DMS53 treated with DMSO at 0.1 percent for 48 hours (cell line): ENCODE data around the gene MYO1D.
"Not testable (repeated sequence)": the region's sequence is repeated elsewhere in the genome, so short reads cannot be mapped to it uniquely, and the experiment has no call there.

Experiments used
- DNase-seq: peaks from one replicate; lab custom pipeline; 2025; ENCODE audit not compliant: unreplicated experiment; lab: John Stamatoyannopoulos, UW

The MYO1D gene

DNA sequence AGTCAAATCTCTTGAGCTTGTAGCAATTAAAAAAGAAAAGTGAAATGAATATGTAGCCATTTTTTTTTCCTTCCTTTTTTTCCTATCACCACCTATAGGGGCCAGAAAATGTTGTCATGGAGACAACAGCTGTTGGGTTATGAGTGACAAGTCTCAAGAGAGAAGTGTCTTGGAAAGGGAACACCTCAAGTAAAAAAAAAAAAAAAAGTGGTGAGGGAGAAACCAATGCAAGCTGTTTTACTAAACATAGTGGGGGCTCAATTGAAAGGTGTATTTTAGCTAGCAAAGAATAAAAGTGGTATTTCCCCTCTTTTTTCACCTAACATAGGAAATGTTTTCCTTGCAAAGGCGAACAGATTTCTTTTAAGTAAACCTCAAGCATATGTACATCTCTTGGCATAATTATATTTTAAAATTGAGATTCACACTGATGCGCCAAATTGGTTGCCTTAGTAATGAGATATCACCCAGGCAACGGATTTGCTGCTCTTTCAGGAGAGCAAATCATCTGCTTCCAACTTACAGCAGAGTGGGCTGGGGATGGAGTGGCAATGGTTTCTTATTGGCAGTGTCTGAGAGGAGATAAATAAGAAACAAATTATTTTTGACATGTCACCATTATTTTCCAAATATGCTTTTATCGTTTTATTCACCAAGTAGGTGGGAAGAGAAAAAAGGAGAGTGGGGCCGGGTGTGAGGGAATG lies 183.6 kb downstream of the MYO1D start:
- no peak for DNase-seq

DNA sequence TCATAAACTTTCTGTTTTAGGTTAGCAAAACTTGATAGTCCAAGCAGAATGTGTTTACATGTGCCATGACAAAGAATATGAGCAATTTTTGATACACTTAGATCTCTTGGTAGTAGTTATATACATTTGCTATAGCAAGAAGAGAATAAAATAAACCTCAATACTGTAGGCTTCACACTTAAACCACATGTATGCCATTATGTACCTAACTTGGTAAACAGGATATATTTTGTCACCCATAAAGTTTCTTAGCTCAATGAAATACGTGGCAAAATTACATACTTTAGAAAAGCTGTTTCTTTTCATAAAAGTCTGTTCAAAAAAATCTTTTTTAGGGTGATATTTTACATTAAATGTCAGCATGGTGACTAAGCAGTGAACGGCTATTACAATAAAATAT lies 184.7 kb downstream of the MYO1D start:
- DNase-seq, result no peak

DNA sequence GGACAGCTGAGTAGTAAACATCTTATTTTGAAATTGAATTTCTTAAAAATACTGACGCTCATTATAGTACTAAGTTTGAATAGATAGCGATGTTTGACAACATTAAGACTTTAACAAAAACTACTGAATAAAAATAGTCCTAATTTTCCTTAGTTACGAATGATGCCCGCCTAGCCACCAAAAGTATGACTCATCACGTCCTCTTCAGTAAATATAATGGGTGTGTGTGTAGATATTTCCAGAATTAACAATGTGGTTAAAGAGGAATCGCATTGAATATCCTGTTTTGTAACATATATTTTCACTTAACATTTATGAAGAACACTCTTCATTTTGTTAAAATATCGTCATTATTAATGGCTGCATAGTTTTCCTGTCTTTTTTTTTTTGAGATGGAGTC lies 187.6 kb downstream of the MYO1D start:
- no peak for DNase-seq

DNA sequence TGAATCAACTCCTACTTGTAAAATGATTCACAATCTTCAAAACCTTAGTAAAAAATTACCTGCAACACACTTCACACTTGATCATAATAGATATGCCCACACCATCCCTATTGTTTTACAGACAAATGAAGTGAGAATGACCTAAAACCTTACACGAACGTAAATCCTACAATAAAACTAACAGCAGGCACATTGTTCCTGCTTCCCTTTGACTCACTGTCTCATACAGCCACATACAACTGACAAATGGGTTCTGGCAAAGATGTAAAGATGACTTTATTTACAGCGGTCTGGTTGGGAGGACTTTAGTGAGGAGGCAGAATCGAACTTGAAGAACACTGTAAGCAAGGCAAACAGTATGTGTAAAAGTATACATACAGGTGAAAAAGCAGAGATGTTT lies 188.7 kb downstream of the MYO1D start:
- DNase-seq, result no peak

DNA sequence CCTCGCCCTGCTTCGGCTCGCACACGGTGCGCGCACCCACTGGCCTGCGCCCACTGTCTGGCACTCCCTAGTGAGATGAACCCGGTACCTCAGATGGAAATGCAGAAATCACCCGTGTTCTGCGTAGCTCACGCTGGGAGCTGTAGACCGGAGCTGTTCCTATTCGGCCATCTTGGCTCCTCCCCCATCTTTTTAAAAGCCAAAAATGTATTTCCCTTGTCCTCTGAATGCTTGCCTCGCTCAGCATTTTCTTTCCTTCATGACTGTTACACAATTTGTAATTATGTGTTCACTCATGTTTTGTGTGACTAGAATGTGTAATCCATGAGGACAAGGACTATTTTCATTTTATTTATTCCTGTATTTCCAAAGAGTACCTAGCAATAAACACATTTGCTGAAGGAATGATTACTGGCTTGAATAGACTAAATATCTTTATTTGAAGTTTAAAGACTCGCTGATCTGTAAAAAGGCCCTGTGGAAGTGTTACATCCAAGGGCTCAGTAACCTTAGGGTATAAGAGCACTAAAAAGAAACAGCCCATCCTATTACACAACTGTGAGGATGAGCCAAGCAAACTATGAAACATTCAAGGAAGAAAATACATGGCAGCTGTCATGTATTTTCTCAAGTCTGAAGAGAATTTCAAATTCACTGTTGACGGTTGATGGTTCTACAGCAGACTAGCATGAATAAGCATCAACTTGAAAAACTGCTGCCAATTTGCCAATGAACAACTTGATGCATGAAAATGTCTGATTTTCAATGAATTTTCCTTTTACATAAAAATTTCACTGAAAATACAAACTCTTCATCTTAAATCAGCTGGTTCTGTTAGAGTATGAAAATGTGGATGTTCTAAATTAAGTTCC lies 192.6 kb downstream of the MYO1D start:
- no peak for DNase-seq

DNA sequence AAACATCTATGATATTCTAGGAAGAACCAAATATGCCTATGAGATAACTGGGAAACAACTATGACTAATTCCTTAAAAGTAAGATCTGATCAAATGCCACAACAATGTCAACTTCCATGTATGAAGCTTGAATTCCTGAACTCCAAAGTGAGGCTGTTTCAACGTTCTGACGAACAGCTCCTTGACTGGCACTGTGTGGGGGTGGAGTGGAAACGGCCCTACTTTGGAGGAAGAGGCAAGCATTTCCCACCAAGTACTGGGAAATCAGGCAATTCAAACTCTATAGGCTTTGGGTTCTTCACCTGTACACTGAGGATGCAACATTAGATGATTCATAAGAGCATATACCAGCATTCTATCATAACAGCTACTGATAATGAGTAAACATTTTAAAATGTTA lies 203.0 kb downstream of the MYO1D start:
- no peak for DNase-seq

DNA sequence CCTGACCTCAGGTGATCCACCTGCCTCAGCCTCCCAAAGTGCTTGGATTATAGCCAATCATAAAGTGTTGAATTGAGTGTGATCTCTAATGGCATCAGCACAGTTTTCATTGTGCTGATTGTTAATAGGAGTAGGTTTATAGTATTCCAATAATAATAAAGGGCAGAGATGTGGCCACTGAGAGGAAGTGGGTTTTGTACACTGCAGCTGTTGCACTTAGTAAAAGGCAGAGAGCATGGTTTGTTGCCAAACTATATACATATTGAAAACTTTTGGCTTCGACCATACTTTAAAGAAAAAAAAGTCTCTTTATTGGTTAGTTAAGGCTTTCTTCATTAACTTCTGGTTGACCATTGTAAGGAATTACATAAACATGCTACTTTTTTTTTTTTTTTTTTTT lies 204.2 kb downstream of the MYO1D start:
- DNase-seq, result no peak

DNA sequence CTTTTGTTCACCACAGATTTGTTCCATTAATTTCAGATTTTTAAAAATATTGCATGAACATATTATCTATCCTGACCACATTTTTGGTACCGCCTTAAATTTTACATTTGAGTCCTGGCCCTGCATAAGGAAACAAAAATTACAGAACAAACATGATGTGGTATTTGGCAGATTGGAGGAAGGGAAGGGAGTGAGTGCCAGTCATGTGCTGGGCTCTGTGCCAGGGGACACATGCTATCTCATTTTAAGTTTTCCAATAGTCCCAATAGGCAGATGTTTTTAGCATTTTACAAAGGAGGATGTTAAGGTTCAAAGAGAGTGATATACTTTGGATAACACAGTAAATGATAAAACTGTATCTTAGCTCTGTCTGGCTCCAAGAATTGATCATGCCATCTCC lies 205.0 kb downstream of the MYO1D start:
- DNase-seq, result no peak

DNA sequence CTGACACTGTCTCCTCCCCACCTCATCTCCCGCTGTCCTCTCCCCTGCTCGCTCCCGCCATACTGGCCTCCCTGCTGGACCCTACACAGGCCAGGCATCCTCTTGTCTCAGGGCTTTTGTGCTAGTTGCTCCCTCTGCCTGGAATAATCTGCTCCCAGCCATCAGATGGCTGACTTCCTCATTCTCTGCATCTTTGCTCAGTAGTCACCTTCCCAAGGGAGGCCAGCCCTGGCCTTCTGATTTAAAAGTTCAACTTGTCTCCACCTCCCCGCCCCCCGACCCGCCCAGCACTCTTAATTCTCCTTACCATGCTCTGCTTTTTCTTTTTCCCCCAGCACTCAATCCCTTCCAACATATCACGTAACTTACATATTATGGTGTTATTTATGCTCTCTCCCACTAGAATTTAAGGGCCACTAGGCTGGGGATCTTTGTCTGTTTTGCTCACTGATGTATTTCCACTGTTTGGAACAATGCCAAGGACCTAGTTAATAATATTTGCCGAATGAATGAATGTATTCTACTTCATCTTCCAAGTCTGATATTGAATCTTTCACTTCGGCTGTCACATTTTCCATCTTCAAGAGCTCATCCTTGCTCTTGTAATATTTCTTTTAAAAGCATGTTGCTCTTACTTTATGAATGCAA lies 211.9 kb downstream of the MYO1D start:
- DNase-seq, result no peak

DNA sequence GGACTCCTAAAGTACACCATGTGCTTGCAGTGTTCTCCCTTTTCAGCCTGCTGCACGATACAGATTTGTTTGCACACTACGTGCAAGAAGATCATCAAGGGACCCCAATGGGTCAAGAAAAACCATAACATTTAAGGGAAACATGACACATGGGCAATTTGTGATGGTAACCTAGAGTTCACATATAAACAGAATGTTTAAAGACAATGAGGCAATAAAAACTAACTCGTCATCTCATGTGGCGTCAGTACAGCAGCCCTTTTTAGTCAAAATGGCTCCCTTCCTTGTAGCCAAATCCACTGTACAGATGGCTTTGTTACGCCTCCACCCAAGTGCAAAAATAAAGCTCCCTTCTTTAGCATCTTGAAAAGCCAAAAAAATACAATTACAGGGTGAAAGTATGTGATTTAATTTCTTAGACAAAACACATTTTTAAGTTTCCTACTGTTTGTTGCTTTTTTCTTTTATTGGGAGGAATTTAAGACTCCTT lies 216.4 kb downstream of the MYO1D start:
- no peak for DNase-seq

DNA sequence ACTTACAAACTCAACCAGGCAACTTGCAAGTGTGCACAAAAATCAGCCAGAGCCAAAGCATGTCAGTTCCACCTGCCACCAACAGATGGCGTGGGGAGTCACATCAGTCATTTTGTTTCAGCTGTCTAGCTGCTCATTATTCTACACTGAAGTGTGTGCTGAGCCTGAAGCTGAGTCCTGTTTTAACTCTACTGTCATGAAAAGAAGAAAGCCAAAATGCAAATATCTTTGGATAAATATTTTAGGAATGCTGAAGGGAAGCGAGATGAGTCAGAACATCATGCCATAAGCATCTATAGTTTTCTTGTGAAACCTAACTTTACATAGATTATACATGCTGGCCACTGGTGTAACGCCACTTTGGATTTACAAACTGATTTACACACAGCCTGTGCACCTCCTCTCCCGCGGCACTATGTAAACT lies 217.5 kb downstream of the MYO1D start:
- peak; percentile 24 for DNase-seq

DNA sequence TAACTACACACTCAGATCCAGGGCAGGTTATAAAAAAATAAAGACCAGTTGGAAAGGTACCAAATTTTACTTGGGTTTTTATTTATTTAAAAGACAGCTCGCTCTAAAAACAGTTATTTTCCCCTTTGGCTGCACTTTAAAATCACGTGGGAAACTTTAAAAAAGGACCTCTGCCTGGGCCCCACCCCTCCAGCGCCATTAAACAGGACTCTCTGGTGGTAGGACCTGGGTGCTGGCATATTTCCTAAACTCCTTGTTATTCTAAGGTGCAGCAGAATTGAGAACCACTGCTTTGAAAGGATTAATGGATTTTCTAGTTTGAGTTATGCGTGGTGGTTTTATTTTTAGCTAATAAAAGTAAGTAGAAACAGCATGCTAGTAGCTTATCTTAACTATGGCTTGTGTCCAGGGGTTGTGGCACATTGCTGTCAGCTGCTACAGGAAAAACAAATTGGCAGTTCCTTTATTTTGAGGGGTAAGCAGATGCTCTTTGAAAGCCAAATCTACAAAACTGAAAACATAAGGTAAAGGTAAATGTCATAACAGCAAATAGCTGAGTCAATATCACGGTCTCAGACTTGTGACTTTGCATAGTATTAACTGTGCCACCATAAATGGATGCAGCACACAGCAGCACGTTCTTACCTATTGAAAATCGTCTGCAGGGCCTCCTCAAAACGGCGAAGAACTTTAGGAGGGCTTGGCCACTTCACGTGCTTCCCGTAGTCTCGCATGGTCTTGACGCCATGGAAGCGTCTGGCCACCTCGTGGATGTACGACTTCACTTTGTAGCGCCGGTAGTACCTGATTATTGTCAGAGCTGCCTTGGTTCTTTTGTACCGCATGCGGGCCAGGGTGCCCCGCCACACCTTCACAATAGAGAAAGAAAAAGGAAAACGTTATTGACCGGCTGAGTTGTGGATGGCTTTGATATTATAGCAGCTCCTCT lies 218.2 kb downstream of the MYO1D start:
- DNase-seq, result no peak

DNA sequence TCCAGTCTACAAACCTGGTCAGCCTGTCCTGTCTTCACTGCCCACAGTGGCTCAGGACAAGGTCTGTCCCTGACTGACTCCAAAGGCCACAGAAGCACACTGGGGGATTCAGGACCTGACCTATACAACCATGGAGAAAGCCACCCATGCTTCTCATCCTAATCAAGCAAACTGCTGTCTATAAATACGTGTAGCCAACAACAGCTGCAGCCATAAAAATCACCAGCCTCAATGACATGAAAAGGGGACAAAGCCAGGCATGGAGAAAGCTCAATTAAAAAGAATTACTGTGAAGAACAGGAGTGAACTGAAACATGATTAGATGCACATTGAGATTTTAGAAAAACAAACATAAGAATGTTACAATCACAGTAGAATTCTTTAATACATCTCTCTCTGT lies 220.0 kb downstream of the MYO1D start:
- DNase-seq, result no peak

DNA sequence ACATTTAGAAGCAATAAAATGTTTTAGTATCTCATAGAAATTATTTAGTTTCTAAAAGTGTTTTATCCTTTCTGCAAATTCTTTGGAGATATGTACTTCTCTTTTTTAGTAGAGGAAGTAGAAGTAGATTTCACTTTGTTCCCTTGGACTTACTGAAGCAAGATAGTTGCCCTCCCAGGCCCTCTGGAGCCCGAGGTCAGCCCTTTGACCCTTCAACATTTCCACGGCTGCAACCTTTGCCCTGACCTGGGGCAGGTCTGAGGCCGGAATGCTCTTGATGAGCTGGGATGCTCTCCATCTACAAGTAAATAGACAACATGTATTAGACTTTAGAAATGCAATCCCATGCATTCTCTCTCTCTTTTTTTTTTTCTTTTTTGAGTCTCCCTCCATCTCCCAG lies 222.6 kb downstream of the MYO1D start:
- DNase-seq, result no peak

DNA sequence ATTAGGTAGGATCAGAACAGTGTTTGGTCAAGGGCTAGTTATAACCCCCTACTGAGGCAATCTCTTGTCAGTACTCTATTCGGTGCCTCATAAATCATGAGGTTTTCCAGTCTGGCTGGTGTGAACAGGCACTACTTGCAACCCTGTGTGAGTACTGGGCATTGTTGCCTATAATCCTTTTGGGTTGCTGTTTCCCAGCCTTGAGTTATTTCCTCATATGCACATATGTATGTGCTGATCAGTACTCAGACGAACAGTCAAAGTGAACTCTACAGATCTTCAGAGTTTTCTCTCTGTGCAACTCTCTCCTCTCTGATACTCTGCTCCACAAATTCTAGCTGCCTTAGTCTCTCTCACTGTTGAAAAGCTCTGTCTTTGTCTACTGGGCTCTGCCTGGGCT lies 225.8 kb downstream of the MYO1D start:
- DNase-seq, result no peak

DNA sequence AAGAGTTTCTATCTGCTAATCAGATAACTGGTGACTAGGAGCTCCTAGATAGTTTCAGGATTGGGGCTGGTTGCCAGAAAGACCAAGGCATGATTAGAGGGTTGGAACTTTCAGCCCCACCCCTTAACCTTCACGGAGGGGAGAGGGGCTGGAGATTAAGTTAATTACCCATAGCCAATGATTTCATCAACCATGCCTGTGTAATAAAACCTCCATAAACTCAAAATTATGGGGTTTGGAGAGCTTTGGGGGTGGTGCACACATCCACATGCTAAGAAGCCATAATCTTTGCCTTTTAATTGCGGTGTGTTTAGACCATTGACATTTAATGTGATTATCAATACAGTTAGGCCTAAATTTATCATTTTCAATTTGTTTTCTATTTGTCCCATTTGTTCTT lies 228.5 kb downstream of the MYO1D start:
- no peak for DNase-seq

DNA sequence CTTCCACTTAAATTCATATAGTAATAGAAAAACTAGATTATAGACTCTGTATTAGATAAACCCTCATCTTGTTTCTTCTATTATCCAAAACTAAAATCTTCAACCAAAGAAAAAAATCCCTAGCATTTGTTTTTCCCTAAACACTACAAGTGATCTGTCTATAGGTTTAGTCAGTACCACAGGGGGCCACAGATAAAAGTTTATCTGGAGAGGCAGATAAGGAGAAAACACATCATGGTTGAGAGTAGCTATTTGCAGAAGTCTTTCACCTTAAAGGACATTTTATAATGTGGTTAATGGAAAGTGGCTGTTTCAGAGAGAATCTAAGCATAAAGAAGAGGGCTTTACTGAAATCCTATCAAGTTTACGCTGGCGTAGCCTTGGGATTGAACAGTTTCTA lies 230.0 kb downstream of the MYO1D start:
- DNase-seq, result no peak

DNA sequence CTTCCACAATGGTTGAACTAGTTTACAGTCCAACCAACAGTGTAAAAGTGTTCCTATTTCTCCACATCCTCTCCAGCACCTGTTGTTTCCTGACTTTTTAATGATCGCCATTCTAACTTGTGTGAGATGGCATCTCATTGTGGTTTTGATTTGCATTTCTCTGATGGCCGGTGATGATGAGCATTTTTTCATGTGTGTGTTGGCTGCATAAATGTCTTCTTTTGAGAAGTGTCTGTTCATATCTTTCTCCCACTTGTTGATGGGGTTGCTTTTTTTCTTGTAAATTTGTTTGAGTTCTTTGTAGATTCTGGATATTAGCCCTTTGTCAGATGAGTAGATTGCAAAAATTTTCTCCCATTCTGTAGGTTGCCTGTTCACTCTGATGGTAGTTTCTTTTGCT lies 235.4 kb downstream of the MYO1D start:
- not testable (repeated sequence) for DNase-seq

DNA sequence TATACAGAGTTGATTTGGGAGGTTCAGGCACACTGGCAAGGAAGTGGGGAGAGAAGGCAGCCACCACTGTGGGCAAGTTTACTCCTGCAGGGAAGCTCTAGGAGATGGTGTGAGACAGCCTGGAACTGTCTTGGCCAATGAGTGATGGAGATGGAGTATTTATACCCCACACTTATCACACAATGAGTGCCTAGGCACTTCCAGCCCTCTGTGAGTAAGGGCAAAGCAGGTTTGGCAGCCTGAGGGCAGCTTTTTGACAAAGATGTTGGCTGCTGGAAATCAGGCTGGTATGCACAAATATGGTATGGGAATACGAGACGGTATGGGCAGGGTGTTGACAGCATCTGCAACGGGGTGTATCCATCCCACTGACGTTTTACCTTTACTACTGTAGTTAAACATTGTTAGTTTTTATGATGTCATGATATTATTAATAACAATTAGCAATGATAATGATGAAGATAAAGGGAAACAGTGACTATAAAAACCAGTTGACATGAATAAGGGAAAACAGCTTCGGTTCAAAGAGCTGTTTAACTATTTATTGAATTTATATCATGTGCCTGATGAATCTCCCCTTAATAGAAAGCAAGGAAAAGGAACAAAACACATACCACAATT lies 240.2 kb downstream of the MYO1D start:
- DNase-seq, result no peak

DNA sequence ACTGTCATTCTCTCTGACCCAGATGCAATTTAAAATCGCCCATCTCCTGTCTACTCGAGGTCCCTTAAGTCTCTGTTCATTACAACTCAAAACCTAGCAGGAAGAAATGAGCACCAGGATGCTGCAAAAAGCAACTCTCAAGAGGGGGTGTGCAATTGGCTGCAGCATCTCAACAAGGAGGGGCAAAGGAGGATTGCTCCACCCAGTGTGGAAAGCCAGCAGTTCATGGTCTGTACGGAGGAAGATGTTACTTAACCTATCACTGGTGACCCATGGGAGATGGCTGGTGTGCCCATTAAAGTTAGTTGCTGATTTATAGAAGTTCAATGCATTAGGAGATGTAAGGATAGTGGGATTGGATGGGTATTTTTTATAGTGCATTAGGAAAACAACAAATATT lies 242.8 kb downstream of the MYO1D start:
- DNase-seq, result no peak
